IMR-90 (cell line): Measurements from ENCODE around the gene EXOSC9. TPM values are rescaled to one million over a fixed set of nuclear protein-coding genes. Genes with fewer than 3 reads are reported as not detected.

Experiments used
- ATAC-seq: fragments of 200-7000 bp; cut with Tn5 transposase; 2 replicates; pipeline ENCODE4 v1.9.1; 2020; ENCODE audit warnings: low read depth, mild to moderate bottlenecking, moderate library complexity
- BruUV-seq: library from RNA; stranded (reverse); fragments of 400-500 nt; replicated peaks from 2 replicates; lab custom pipeline; 2021; lab: Mats Ljungman, UMichigan
- CTCF ChIA-PET: fragments of 300-600 bp; formaldehyde crosslinking; extraction: SDS; loops from one replicate; lab custom pipeline; 2021; ENCODE audit warnings: antibody characterized with exemption; lab: Yijun Ruan, JAX
- POLR2A ChIA-PET: fragments of 300-600 bp; sonication (Branson Sonifier 250); formaldehyde crosslinking; loops from one replicate; lab custom pipeline; 2022; ENCODE audit warnings: antibody characterized with exemption; ENCODE audit not compliant: unreplicated experiment; lab: Charles Lee
- DNase-seq: peaks from one replicate; pipeline ENCODE4 v3.0.0; 2013
- H2AFZ ChIP-seq: replicated peaks from 2 replicates; pipeline ENCODE3; 2013; ENCODE audit warnings: low read length, mild to moderate bottlenecking; ENCODE audit not compliant: poor library complexity
- H2AK5ac ChIP-seq: 2 replicates; pipeline ENCODE4 v1.6.1; 2013; ENCODE audit warnings: low read depth, low read length, inconsistent platforms
- H2AK9ac ChIP-seq: replicated peaks from 2 replicates; pipeline ENCODE3; 2013; ENCODE audit warnings: mild to moderate bottlenecking, low read depth, low read length, moderate library complexity; ENCODE audit not compliant: poor library complexity
- H2BK120ac ChIP-seq: 2 replicates; pipeline ENCODE4 v1.6.1; 2013; ENCODE audit warnings: low read depth, low read length, inconsistent platforms
- H2BK15ac ChIP-seq: 3 replicates; pipeline ENCODE4 v1.6.1; 2013; ENCODE audit warnings: low read depth, low read length, inconsistent platforms
- H2BK20ac ChIP-seq: 2 replicates; pipeline ENCODE4 v1.6.1; 2013; ENCODE audit warnings: low read depth, mild to moderate bottlenecking, inconsistent platforms, low read length, moderate library complexity
- H2BK5ac ChIP-seq: 2 replicates; pipeline ENCODE4 v1.6.1; 2013; ENCODE audit warnings: mild to moderate bottlenecking, low read depth, low read length, inconsistent platforms; ENCODE audit not compliant: poor library complexity, severe bottlenecking
- H3K14ac ChIP-seq: replicated peaks from 2 replicates; pipeline ENCODE4 v1.6.1; 2013; ENCODE audit warnings: low read depth, low read length, inconsistent platforms
- H3K18ac ChIP-seq: 2 replicates; pipeline ENCODE4 v1.6.1; 2013; ENCODE audit warnings: low read depth, low read length, control low read depth
- H3K23ac ChIP-seq: 2 replicates; pipeline ENCODE4 v1.6.1; 2013; ENCODE audit warnings: low read depth, low read length, inconsistent platforms
- H3K27ac ChIP-seq: 2 replicates; pipeline ENCODE4 v1.5.1; 2013; ENCODE audit warnings: mild to moderate bottlenecking, control low read depth, low read length; ENCODE audit not compliant: insufficient read depth
- H3K27me3 ChIP-seq: 2 replicates; pipeline ENCODE4 v1.6.1; 2013; ENCODE audit warnings: low read length; ENCODE audit not compliant: control insufficient read depth, insufficient read depth
- H3K36me3 ChIP-seq: 2 replicates; pipeline ENCODE4 v1.6.1; 2013; ENCODE audit warnings: low read length, mixed read lengths; ENCODE audit not compliant: control insufficient read depth, insufficient read depth
- H3K4ac ChIP-seq: 2 replicates; pipeline ENCODE4 v1.6.1; 2013; ENCODE audit warnings: low read depth, low read length, inconsistent platforms
- H3K4me1 ChIP-seq: 2 replicates; pipeline ENCODE4 v1.6.1; 2013; ENCODE audit warnings: low read length, mixed read lengths; ENCODE audit not compliant: control insufficient read depth, insufficient read depth
- H3K4me2 ChIP-seq: 2 replicates; pipeline ENCODE4 v1.6.1; 2013; ENCODE audit warnings: low read depth, mild to moderate bottlenecking, control low read depth, low read length, moderate library complexity
- H3K4me3 ChIP-seq: 2 replicates; pipeline ENCODE4 v1.5.1; 2013; ENCODE audit warnings: low read depth, mild to moderate bottlenecking, control low read depth, low read length, moderate library complexity; ENCODE audit not compliant: insufficient read depth
- H3K56ac ChIP-seq: 2 replicates; pipeline ENCODE4 v1.6.1; 2013; ENCODE audit warnings: low read length, inconsistent platforms; ENCODE audit not compliant: insufficient read depth; ENCODE audit errors: extremely low read depth
- H3K79me1 ChIP-seq, 2 experiments: 2 replicates each; pipeline ENCODE4 v1.6.1; 2013; ENCODE audit warnings: low read length in 2 of 2, inconsistent platforms in 1 of 2, low read depth in 1 of 2
- H3K9ac ChIP-seq: 2 replicates; pipeline ENCODE4 v1.6.1; 2013; ENCODE audit warnings: low read depth, low read length, control low read depth
- H3K9me1 ChIP-seq: 2 replicates; pipeline ENCODE4 v1.6.1; 2013; ENCODE audit warnings: low read length, inconsistent platforms; ENCODE audit not compliant: insufficient read depth
- H3K9me3 ChIP-seq: 2 replicates; pipeline ENCODE4 v1.6.1; 2013; ENCODE audit warnings: low read length; ENCODE audit not compliant: control insufficient read depth, insufficient read depth
- H4K20me1 ChIP-seq: 2 replicates; pipeline ENCODE4 v1.6.1; 2013; ENCODE audit warnings: low read length, inconsistent platforms; ENCODE audit not compliant: insufficient read depth
- H4K5ac ChIP-seq: 2 replicates; pipeline ENCODE4 v1.6.1; 2013; ENCODE audit warnings: mild to moderate bottlenecking, low read depth, low read length, control low read depth
- H4K8ac ChIP-seq, 2 experiments: 2 replicates each; pipeline ENCODE4 v1.6.1; 2013; ENCODE audit warnings: low read depth in 2 of 2, low read length in 2 of 2, control low read depth in 1 of 2, inconsistent platforms in 1 of 2
- H4K91ac ChIP-seq: 2 replicates; pipeline ENCODE4 v1.6.1; 2013; ENCODE audit warnings: low read depth, low read length, inconsistent platforms; ENCODE audit not compliant: insufficient read depth
- CEBPB ChIP-seq: IDR thresholded peaks from 2 replicates; pipeline ENCODE4 v1.6.1; 2012; ENCODE audit warnings: low read depth, low read length, improper control_type of control experiment
- ELK1 ChIP-seq: fragments of 150-350 bp; IDR thresholded peaks from 2 replicates; pipeline ENCODE4 v1.6.1; 2016; ENCODE audit warnings: low read depth, mild to moderate bottlenecking, low read length, moderate library complexity, borderline replicate concordance
- MAFK ChIP-seq: IDR thresholded peaks from 2 replicates; pipeline ENCODE4 v1.6.1; 2012; ENCODE audit warnings: low read depth, low read length, improper control_type of control experiment
- NFE2L2 ChIP-seq: fragments of 150-350 bp; IDR thresholded peaks from 2 replicates; pipeline ENCODE4 v1.6.1; 2016; ENCODE audit warnings: low read depth, mild to moderate bottlenecking, low read length
- POLR2A ChIP-seq: IDR thresholded peaks from 2 replicates; pipeline ENCODE4 v1.6.1; 2012; ENCODE audit warnings: mild to moderate bottlenecking, low read depth, low read length
- WGBS, 2 experiments: methylation state at CpG; one replicate each; pipeline versions ENCODE4 v1.1.5 to v1.1.7; 2013; ENCODE audit warnings: missing lambda C conversion rate in 2 of 2; ENCODE audit not compliant: insufficient read length in 1 of 2; ENCODE audit errors: extremely low coverage in 2 of 2; 5-methylcytosine and 5-hydroxymethylcytosine counted together
- dilution Hi-C: fragments of 300-500 bp; cut with HindIII; formaldehyde crosslinking; loops from one replicate; pipeline ENCODE4 v1.14.3; 2018; ENCODE audit warnings: low sequenced_read_pairs; ENCODE audit not compliant: unreplicated experiment
- in situ Hi-C: fragments of 300-500 bp; cut with MboI; formaldehyde crosslinking; loops from 3 replicates; pipeline ENCODE4 v1.14.3; 2019; ENCODE audit warnings: low sequenced_read_pairs, inconsistent platforms, mixed read lengths
- intact Hi-C: fragments of 100-400 bp; cut with micrococcal nuclease; formaldehyde crosslinking; loops from 2 replicates; pipeline ENCODE4 v1.10.0; 2022
- polyA plus RNA-seq, 3 experiments: library from polyadenylated mRNA; depleted of rRNA; stranded (reverse); fragments of >200 nt; gene quantifications; 2 replicates each; pipeline ENCODE4 v1.2.3, GENCODE V29; 2012; ENCODE audit warnings: low replicate concordance in 1 of 3
- total RNA-seq: library from RNA; depleted of rRNA; stranded (reverse); fragments of >200 nt; gene quantifications from 2 replicates; pipeline ENCODE4 v1.2.3, GENCODE V29; 2012

The EXOSC9 gene
- total and polyA plus RNA-seq, 2 of the 4 experiments (the other 2 are of a cell fraction): 34.7 to 47.5 TPM

- peak; percentile 51 for DNase-seq
Measured at GRCh38 chr4:121758925-121759568, 42.1 kb upstream of the EXOSC9 start.

More at GRCh38 chr4:121758925-121759568, 42.1 kb upstream of the EXOSC9 start:
- H3K56ac ChIP-seq: no peak overlapping the region
- no peaks in the 10 kb centered on the region for H3K9me3 ChIP-seq
- WGBS, 2 experiments: no CpG with 5 or more reads among the region's 2 CpGs
- no peaks in the 10 kb centered on the region; the same call in 1 of the 2 replicates for H3K4me1 ChIP-seq
- dilution Hi-C loops (no loop called here), in situ Hi-C loops (no loop called here), intact Hi-C loops (no loop called here)
- no TSS peak for BruUV-seq
- H3K4me3 ChIP-seq: no peak overlapping the region
- TF ChIP-seq NFE2L2: peak; percentile 96
- peak; percentile 49 for TF ChIP-seq MAFK
- no peak for TF ChIP-seq POLR2A
- TF ChIP-seq ELK1: no peak
- peak; percentile 88 for TF ChIP-seq CEBPB
- peak overlapping the region; percentile 78 for H2BK120ac ChIP-seq
- H3K27me3 ChIP-seq: no peaks in the 10 kb centered on the region
- peak overlapping the region; percentile 81 for H2BK5ac ChIP-seq
- H4K5ac ChIP-seq: peak overlapping the region; percentile 88; the same call in 1 of the 2 replicates
- no peak overlapping the region for H2AFZ ChIP-seq
- H3K4ac ChIP-seq: no peak overlapping the region
- H2BK15ac ChIP-seq: no peak overlapping the region; the same call in 2 of the 3 replicates
- no peak overlapping the region for H3K4me2 ChIP-seq
- ATAC-seq: peak; percentile 49; the same call in 1 of the 2 replicates
- H3K79me1 ChIP-seq: peaks cover 0 to 3% of the 10 kb centered on the region in 2 experiments; a peak in 1 of 4 replicates
- no peak overlapping the region for H2BK20ac ChIP-seq
- no peak overlapping the region for H3K9ac ChIP-seq
- H4K20me1 ChIP-seq: no peaks in the 10 kb centered on the region
- H2AK9ac ChIP-seq: no peak overlapping the region
- no peak overlapping the region for H2AK5ac ChIP-seq
- 0 out of 2 replicates have a peak, but pooled peaks cover 5% of the 10 kb centered on the region for H3K9me1 ChIP-seq
- H3K23ac ChIP-seq: no peak overlapping the region
- peak overlapping the region; percentile 95 for H3K18ac ChIP-seq
- peak overlapping the region in 1 of 2 experiments; percentile 29; a peak in 1 of 4 replicates for H4K8ac ChIP-seq
- CTCF ChIA-PET: no interaction called here
- no peaks in the 10 kb centered on the region for H3K36me3 ChIP-seq
- POLR2A ChIA-PET: no interaction called here
- no peak overlapping the region for H3K14ac ChIP-seq
- 0 out of 2 replicates have a peak overlapping the region, but pooled peaks have one; percentile 69 for H4K91ac ChIP-seq
- H3K27ac ChIP-seq: peak overlapping the region; percentile 32; the same call in 1 of the 2 replicates
